NCI-H1417 treated with DMSO at 0.1 percent for 48 hours (cell line): Measurements from ENCODE around the gene IRS2.

Experiments used
- DNase-seq: peaks from one replicate; lab custom pipeline; 2025; lab: John Stamatoyannopoulos, UW

Gene IRS2

DNA sequence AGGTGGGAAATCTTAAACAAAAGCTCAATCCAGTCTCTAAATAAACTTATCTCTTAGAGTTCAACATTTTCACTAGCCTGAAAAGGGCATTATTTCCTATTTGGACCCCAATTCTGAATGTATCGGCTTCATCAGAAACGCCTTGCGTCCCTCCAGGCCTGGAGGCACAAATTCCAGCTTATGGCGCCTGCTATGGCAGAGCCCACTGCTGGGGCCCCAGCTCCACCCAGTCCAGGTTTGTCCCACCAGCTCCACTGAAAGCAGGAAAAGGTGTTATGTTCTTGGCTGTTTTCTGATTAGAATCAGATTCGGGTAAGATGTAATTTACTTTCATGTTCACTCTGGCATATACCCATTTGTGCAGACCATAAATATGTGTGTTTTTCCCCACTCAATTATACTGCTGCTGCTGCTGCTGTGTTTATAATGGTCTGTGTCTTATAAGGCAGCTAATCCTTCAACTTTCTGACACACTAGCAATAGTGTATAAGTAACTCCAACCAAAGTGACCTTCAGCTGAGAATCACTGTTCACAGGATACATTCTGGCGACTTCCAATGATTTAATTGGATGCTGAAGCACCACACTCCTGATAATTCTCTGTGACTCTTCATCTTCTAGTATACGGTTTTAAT, 6.4 kb downstream of the IRS2 start:
- DNase-seq = no peak

DNA sequence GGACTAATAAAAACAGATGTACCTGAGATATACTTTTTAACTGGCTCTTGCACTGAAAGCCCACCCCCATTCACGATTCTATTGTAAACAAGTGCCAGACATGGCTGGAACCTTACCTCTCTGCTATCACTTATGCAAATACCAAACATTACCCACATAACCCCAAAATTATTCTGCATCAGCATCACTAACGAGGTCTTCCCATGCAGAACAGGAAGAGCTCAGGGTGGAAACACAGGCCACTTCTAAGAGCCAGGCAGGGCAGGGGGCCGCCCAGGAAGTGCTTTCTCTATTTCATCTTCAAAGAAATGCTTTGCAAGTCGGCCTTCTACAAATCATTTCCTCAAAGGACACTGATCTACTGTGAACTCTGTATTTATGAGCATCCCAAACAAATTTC, 7.3 kb downstream of the IRS2 start:
- DNase-seq = no peak

DNA sequence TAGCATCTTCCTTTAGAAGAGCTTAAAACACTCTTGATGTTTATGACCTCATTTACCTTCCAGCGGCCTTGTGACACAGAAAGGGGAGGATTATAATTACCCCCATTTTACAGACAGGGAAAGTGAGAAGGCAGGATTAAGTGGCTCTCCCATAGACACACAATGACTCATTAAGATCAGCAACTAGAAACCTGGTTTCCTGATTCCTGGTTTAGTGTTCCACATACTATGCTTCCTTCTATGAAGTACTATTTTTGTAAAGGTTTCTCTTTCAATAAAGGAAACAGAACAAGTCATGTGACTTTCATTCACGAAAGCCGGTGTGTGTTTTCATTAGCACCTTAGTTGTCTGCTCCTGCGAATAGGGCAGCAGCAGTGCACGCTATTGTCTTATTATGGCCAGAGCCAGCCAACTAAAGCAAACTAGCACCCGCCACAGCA, 8.3 kb downstream of the IRS2 start:
- DNase-seq = no peak

DNA sequence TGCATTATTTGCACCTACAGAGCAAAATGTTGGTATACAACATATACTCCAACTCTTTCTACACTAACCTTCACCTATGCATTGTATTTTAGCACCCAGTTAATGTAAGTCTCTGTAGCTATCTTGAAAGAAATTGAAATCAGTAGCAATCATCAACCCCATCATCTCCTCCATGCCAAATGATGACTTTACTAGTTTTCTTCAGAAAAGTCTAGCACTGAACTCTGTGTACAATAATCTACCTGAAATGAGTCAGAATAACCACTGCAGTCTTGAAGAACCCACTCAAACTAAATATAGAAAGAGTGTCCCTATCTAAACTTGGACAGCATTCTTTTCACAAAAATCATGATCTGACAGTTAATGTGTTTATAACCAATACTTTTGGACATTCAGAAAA, 9.8 kb downstream of the IRS2 start:
- DNase-seq = no peak

DNA sequence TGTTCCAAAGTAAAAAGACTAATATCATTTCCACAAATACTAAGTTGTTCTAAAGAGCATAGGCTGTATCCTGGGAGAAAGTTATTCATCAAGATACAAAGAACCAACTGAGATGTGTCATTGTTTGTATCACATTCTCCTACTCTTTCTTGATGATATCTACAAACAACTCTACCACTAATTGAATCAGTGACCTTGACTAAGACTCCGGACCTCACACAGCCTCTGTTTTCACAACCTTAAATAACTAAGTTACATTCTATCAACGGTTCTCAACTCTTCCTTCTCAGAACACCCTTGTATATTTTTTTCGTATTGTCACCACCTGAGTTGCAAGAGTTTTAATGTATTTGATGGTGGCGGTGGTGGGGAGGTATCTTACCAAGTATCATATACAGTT, 12.6 kb downstream of the IRS2 start:
- no peak for DNase-seq

DNA sequence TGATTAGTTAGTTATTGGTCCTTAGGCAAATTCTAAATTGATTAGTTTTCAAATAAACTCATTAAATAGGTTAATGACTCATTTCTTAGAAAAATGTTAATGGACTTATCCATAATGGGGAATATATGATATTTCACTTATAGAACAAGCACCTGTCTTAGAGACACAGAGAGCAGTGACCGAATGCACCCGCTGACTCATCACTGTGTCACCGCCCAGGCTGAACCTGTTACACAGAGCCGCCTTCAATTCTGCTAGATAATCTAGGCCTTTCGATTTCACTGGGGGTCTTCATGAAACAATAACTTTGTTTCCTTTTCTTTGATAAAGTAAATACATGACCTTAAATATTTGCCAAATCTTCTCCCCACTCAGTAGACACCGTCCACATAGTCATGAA, 13.1 kb downstream of the IRS2 start:
- no peak for DNase-seq

DNA sequence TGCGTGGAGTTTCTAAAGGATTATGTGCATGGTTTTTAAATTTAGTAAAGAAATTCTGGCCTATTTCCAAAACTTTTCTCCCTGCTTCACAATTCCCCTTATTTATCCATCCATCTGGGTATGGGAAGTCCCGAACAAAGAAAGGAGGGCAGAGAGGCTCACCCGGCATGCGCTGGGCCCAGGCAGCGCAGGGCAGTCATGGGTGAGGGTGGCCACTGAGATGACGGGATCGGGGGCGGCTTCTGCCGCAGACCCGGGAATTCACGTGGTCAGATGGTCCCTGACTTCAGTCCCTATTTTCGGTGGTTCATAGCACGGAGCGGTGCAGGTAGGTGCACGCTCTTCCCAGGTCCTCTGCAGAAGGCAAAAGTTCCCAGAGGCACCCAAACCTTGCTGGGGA, 14.5 kb downstream of the IRS2 start:
- DNase-seq = no peak

DNA sequence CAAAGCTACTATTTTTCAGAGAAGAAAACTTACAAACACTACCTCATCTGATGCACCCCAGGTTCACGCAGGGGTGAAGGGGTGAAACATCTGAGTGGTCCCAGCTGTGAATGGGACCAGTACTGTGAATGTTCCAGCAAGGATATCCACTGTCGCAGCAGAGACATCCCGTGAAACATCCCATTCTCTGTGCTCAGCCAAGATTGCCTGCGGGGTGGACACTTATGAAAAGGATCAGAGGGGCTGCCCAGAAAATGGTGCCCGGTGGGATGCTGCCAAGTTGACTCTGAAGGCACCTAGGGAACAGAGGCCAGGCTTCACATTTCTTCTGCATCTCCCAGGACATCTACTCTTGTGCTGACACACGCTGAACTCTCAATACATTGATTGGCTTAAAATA, 15.9 kb downstream of the IRS2 start:
- no peak for DNase-seq

DNA sequence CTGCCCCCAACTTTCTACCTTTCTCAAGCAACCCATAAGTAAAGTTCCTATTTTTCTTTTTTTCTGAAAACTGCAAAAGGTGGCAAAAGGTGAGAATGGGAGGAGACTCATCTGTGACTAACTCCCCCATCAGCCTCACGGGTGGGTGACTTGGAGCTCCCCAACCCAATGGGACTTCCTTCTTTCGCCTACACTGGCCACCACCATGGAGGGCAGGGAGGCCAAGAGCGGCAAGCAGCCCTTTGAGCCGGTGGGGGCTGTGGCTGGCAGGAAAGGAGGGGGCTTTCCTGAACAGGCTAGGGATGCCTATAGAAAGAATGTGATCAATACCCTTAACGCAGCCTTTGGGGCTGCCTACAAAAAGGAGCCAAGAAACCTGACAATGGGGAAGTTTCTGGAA, 16.5 kb downstream of the IRS2 start:
- no peak for DNase-seq

DNA sequence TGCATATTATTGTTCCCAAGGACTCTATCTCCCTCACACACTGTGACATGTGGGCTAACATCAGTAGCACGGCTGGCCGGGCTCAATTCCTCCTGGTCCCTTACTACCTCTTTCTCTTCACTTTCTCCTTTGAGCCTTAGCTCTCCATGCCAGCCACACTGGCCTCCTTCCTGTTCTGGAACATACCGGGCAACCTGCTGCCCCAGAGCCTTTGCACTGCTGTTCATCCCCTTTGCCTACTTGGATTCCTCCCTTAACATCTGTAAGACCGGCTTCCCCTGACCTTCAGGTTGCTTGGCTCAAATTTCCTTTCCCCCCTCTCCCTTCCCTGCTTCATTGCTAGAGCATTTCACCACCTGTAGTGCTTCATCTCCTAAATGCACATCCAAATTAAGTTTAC, 17.1 kb downstream of the IRS2 start:
- DNase-seq = no peak

DNA sequence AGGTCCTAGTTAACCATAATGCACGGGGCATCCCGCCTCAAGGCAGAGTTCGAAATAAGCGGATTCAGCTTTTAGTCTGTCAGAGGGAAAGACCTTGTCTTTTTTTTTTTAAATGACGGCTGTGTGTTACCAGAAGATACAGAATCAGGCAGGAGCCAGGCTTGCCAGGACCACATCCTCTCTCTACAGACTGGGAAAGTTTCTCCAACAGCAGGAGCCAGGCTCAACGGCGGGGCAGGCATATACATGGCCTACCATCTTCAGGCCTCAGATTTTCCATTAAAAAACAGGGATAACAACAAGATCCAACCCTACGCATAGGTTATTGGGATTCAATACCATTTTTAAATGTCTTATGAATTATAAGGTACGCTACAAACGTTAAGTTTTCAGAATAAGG, 17.8 kb downstream of the IRS2 start:
- DNase-seq = no peak

DNA sequence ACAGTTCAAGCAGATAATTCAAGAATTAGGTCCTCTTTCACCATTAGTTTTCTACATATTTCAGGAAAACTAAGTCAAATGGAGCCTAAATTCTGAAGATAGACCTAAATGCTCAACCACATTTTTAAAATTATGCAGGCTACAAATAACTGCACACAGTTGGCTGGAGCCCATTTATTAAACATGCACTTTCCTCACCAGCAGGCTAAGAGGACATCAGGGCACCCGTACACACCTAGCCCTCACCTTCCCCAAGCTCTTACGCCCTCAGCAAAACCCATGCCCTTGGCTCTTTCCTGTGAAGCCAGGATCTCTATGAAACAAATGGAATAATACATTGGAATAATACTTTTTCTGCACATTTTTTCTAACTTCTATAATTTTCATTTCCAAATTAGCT, 18.2 kb downstream of the IRS2 start:
- no peak for DNase-seq

DNA sequence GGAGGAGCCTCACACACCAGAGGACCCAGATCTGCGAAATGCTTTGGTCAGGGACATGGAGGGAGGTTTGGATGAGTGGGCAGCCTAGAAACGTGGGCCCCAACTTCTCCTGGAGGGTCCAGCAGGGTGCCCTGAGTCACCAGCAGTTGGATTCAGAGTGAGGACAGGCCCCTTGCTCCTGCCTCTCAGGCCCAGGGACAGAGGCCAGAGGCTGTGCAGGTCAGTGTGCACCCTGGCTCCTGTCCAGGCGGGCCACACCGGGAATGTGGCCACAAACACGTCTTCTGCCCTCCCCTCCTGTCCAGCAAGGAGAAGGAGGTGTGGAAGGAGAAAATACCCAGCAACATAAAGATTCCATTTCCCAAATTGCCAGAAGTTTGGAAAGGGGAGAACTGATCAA, 19.4 kb downstream of the IRS2 start:
- DNase-seq = no peak

DNA sequence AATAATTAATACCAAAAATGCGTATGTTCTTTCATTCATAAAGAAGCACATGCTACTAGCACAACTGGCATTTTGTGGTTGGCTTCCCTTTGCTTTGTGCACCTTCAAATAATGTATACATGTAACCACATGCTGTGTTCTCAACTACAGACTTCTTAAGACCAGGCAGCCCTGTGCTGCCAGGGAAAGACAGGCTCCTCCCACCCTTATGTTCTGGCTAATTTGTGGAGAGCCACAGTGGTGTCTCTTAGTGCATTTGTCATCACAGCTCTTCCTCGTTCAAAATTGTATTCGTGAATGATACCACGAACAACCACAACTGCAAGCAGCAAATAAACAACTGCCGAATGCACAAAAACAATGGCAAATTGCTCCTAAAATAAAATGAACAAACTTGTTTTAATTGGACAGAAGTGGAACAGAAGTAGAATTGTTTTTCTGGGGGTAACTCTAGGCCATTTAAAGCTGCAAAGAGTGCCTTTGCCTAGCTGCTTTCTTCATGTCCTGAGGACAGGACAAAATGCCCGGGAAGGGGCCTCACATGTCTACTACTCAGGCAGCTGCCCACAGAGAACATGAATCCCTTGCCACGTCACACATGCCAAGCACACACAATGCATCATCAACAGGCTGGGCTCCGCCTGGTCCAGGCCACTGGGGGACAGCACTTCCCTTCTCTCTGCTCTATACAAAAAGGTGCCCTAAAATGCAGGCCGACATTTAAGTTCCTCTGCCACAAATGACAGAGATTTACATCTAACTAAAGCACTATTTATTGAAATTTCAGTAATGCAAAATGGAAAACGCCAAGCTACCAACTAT, 21.7 kb downstream of the IRS2 start:
- no peak for DNase-seq

DNA sequence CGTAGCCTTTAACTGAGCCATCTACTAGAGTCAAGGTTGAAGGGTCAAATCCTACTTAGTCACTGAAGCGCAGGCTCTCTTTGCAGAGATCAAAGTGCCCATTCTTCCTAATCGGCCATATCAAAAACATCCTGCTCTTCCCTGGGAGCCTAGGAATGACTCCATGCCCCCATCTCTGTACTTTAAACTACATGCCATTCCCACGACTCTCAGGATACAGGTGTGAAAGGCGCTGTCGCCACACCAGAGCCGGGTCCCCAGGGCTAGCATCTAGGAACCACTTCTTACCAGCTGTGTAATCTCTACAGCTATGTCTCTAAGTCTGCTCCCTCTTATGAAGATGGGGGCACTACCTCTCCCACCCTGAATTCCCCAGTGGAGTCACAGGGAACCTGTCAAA, 22.3 kb downstream of the IRS2 start:
- DNase-seq = no peak

DNA sequence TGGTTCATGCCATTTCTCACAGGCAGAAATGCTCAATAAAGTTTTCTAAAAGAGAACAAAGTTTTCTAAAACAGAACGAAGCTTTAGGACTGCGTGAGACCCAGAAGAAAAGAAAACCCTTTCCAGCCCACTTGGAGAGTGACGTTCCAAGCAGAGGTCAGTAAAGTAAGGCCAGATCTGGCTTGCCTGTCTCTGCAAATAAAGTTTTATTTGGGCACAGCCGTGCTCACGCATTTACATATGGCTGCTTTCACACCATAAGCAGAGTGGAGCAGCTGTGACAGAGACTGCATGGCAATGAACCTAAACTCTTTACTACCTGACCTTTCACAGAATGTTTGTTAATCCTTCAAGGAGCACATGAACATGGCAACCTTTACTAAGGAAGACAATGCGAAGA, 23.6 kb downstream of the IRS2 start:
- no peak for DNase-seq

DNA sequence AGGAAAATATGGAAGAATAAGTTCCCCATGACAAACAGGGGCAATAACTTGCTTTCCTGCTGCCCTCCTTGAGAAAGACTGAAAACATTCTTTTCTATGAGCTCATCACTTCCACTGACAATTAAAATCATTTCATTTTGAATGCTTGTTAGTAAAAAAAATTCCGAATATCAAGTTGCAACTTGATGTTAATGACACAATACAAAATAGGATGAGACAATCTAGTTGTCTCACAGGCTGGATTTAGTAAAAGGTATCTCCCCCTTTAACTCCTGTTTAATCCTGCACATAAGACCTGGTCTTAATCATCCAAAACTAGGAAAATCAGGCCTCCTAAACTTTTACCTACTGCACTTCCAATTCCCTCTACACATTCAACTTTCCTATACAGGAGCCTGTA, 24.7 kb downstream of the IRS2 start:
- DNase-seq = no peak

DNA sequence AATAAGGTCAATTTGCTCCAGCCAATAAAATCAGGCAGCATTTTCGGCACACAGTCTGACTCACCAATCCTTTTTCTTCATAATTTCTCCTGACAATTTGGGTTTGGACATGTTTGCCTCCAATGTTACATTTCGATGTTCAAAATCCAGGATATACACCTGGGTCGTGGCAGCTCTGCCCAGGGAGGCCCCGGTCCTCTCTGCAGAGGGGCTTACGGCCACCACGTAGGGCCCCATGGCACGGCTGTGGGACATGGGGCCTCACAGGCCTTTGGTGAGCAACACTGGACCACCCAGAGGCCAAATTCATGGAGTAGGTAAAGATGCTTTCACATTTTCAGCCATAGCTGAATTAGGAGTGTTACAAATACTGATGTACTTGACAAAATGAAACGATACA, 25.4 kb downstream of the IRS2 start:
- DNase-seq = no peak

DNA sequence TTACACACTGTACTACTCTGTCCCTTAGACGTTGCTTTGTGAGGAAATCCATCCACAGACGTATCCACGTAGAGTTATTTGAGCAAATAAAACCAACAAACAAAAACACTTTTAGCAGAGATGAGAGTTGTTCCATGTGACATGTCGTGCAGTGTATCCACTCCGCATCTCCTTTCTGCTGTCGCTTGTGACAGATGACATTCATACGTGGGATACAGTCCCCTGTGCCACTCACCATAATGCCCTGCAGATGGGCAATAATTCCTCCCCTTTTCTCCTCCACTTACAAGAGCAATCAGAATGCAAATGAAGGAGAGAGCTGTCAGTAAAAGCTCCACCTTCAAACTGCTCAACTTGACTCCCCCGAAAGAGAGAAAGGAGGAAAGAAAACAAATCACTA, 26.0 kb downstream of the IRS2 start:
- DNase-seq = no peak

DNA sequence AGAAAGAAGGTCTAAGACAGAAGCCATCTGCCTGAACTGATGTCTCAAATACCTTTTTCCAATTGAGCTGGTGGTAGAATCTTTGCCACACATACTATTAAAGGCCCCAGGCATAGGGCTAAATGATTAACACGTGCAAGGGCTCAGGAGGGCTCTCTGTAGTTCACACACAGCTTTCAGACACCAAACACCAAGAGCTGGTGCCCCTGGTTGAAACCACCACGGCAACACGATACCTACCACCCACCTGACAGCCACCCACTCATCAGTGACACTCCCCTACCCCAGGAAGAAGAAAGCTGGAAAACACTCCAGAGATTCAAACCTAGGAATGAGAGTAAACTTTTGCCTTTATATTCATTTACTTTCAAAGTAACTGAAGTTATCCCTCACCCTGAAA, 26.8 kb downstream of the IRS2 start:
- no peak for DNase-seq

DNA sequence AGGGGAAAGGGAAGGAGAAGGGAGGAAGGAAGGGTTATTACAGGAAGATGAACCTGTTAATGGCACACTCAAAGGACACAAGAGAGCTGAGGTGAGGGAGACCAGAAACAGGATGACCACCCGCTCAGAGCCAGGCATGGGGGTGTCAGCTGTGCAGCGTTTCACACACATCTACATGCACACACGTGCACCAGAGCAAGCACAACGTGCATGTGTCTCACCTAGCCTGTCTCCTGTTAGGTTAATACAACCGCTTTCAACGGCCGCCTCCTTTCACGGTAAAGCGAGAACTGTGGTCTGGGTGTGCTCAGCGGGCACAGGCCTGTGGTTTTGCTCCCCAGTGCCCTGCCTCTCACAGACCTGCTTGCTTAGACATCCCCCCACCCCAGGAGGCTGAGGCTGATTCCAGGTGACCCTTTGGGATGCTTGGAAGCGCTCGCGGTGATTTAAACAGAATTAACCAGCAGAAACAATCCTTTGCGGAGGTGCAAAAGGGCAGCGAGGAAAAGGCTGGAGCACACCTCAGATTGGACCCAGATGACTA, 27.4 kb downstream of the IRS2 start:
- DNase-seq = no peak

DNA sequence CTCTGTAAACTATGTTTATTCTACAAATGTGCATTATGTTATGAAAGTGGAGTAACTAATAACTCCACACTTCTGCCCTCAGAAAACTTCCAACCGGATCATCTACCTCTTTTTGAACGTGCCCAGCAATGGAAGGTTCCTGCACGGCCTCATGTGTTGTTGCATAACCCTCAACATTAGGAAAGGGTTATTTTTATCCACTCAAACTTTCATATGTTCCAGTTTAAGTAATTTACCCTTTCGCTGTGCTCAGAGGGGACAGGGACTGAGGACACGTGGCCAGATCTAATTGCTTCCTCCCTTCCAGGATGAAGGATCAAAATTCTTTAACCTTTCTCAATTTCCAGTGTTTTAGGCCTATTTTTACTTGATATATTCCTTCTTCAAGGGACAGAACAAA, 29.6 kb downstream of the IRS2 start:
- DNase-seq = no peak

DNA sequence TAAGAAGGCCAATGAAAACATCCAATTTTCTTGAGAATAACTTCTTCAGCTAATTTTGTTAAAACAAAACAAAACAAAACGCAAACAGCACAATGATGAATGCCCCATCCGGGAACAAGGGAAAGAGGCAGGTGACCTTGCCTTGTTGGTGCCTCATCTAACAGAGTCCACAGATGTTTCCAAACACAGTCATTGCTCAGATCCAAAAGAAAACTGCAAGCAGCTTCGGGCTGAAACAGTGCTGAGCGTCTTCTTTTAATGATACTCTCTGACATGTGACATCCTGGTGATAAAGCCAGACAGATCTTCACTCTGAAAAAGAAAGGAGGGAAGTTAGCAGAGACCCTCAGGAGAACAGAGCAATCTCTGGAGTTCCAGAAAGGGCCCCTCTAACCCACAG, 30.4 kb downstream of the IRS2 start:
- no peak for DNase-seq

DNA sequence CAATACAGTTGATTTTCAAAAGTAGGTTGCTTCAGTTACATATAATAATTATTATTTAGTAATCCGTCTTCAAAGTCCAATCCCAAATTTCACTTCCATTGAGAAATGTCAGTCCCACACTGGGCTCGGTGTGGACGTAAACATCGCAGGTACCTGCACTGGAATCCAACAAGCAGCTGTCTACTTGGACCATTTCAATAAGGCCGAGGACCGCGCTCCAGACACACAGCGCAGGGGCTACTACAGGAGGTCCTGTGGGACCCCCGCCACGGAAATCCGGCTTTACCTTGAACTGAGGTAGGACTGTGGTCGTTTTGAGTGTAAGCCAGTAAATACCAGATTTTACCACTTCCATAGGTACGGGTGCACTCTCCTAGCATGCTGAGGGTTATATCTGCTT, 30.8 kb downstream of the IRS2 start:
- DNase-seq = no peak
